ENCODE data around the gene HAVCR2.

The HAVCR2 gene

DNA sequence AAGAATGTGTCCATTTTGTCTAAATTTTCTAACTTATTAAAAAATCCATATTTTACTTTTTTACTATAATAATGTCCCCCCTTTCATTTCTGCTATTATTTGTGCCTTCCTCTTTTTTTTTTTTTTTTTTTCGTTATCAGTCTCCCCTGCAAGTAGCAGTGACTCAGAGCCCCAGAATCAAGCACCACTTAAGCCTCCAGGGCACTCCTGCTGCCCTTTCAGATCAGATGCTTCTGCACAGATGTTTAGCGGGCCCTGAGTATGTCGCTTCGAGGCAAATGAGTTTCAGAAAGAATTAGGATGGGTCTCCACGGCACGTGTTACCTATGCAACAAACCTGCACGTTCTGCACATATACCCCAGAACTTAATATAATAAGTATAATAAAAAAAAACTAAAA lies 22.1 kb upstream of the HAVCR2 start:
- Histone ChIP-seq H3K79me2 (ENCODE audit: insufficient read depth, low read length) (no peaks in the 10 kb centered on the region), H3K4me2 (ENCODE audit: insufficient read depth, low read length) (no peak overlapping the region), H2AFZ (ENCODE audit: low read depth, low read length) (no peak overlapping the region), H3K4me3 (ENCODE audit: low read depth in 1 of 2, low read length in 2 of 2) (no peak overlapping the region), H3K27me3 (ENCODE audit: insufficient read depth, low read length, poor library complexity) (no peaks in the 10 kb centered on the region), H3K9me3 (ENCODE audit: insufficient read depth, low read length, severe bottlenecking) (no peaks in the 10 kb centered on the region), H3K9ac (ENCODE audit: low read depth, low read length) (no peak overlapping the region), H3K36me3 (ENCODE audit: insufficient read depth, low read length) (no peaks in the 10 kb centered on the region), H4K20me1 (ENCODE audit: insufficient read depth, low read length) (no peaks in the 10 kb centered on the region), H3K27ac (ENCODE audit: low read length) (no peak overlapping the region), H3K4me1 (ENCODE audit: insufficient read depth, low read length) (no peaks in the 10 kb centered on the region)
- TF ChIP-seq, protein P1, sequence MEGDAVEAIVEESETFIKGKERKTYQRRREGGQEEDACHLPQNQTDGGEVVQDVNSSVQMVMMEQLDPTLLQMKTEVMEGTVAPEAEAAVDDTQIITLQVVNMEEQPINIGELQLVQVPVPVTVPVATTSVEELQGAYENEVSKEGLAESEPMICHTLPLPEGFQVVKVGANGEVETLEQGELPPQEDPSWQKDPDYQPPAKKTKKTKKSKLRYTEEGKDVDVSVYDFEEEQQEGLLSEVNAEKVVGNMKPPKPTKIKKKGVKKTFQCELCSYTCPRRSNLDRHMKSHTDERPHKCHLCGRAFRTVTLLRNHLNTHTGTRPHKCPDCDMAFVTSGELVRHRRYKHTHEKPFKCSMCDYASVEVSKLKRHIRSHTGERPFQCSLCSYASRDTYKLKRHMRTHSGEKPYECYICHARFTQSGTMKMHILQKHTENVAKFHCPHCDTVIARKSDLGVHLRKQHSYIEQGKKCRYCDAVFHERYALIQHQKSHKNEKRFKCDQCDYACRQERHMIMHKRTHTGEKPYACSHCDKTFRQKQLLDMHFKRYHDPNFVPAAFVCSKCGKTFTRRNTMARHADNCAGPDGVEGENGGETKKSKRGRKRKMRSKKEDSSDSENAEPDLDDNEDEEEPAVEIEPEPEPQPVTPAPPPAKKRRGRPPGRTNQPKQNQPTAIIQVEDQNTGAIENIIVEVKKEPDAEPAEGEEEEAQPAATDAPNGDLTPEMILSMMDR (IDR thresholded peaks at IDR 0.05; ENCODE audit: borderline replicate concordance, extremely low read depth, low read length, poor library complexity, severe bottlenecking), result no peak
- no peak for TF ChIP-seq EZH2 (IDR thresholded peaks at IDR 0.05; ENCODE audit: borderline replicate concordance, low read depth, low read length, severe bottlenecking)
- DNase-seq (no peak), ATAC-seq (ENCODE audit: insufficient read depth, low read depth) (no peak)

DNA sequence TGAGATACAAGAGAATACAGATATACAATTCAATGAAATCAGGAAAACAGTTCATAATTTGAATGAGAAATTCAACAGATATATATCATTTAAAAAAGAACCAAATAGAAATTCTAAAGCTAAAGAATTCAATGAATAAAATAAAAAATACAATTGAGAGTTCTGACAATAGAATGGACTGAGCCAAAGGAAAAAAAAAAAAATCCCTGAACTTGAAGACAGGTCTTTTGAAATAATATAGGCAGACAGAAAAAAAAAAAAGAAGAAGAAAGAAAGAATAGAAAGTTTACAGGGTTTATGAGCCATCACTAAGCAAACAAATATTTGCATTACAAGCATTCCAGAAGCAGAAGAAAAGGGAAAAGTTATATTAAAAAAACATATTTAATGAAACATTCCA lies 12.9 kb upstream of the HAVCR2 start:
- Histone ChIP-seq H3K27ac (ENCODE audit: low read length) (no peak overlapping the region), H3K36me3 (ENCODE audit: insufficient read depth, low read length) (no peaks in the 10 kb centered on the region), H3K79me2 (ENCODE audit: insufficient read depth, low read length) (no peaks in the 10 kb centered on the region), H3K9me3 (ENCODE audit: insufficient read depth, low read length, severe bottlenecking) (peaks cover 10% of the 10 kb centered on the region), H3K9ac (ENCODE audit: low read depth, low read length) (no peak overlapping the region), H3K4me3 (ENCODE audit: low read depth in 1 of 2, low read length in 2 of 2) (no peak overlapping the region), H3K27me3 (ENCODE audit: insufficient read depth, low read length, poor library complexity) (no peaks in the 10 kb centered on the region), H4K20me1 (ENCODE audit: insufficient read depth, low read length) (no peaks in the 10 kb centered on the region), H3K4me2 (ENCODE audit: insufficient read depth, low read length) (no peak overlapping the region), H3K4me1 (ENCODE audit: insufficient read depth, low read length) (no peaks in the 10 kb centered on the region), H2AFZ (ENCODE audit: low read depth, low read length) (no peak overlapping the region)
- DNase-seq (no peak), ATAC-seq (ENCODE audit: insufficient read depth, low read depth) (no peak)
- TF ChIP-seq EZH2 (IDR thresholded peaks at IDR 0.05; ENCODE audit: borderline replicate concordance, low read depth, low read length, severe bottlenecking), result no peak
- TF ChIP-seq, protein P1 (IDR thresholded peaks at IDR 0.05; ENCODE audit: borderline replicate concordance, extremely low read depth, low read length, poor library complexity, severe bottlenecking), result no peak

DNA sequence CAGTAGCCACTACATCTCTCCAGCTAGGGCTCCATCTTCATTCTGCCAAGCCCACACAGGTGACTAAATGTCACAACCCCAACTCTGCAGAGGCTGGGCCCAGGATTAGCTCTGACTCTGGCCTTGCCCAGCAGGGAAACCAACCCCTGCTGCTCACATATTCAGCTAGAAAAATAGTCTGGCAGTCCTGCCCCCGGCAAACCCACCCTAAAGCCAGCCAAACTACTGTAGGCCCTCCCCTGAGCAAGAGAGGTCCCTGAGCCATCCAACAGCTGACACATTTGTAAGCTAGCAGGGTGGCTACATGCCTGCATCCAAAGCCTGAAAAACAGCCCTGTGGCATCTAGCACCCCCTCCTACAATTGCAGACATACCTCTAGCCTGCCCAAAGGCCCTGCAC lies 11.3 kb upstream of the HAVCR2 start:
- Histone ChIP-seq H3K4me3 (ENCODE audit: low read depth in 1 of 2, low read length in 2 of 2) (no peak overlapping the region), H3K9ac (ENCODE audit: low read depth, low read length) (no peak overlapping the region)
- no peak for TF ChIP-seq EZH2 (IDR thresholded peaks at IDR 0.05; ENCODE audit: borderline replicate concordance, low read depth, low read length, severe bottlenecking)
- TF ChIP-seq, protein P1 (IDR thresholded peaks at IDR 0.05; ENCODE audit: borderline replicate concordance, extremely low read depth, low read length, poor library complexity, severe bottlenecking), result no peak

DNA sequence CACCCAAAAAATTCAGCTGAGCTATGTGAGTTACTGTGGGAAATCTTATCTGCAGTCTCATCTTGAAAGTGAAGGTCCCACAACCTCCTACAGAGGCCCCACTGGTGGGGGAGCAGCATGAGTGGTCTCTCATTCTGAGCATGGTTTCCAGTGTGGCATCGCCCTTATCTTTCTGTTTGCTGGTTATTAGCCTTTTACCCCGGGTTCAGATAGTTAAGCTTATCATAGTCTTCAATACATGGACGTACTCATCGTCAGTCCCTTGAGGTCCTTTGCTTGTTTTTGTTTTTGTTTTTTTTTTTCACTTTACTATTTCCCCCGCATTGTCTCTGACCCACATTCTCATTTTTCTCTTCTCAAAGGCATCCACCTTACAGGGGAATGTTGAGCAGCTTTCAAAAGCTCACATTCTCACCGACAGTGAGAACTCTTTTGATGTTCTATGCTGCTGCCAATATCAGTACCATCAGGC lies 7.7 kb upstream of the HAVCR2 start:
- Histone ChIP-seq H3K4me1 (ENCODE audit: insufficient read depth, low read length) (no peaks in the 10 kb centered on the region), H3K27me3 (ENCODE audit: insufficient read depth, low read length, poor library complexity) (no peaks in the 10 kb centered on the region), H3K4me2 (ENCODE audit: insufficient read depth, low read length) (no peak overlapping the region), H3K36me3 (ENCODE audit: insufficient read depth, low read length) (no peaks in the 10 kb centered on the region), H2AFZ (ENCODE audit: low read depth, low read length) (no peak overlapping the region), H3K9me3 (ENCODE audit: insufficient read depth, low read length, severe bottlenecking) (peaks cover 6% of the 10 kb centered on the region), H3K27ac (ENCODE audit: low read length) (no peak overlapping the region), H3K79me2 (ENCODE audit: insufficient read depth, low read length) (no peaks in the 10 kb centered on the region), H4K20me1 (ENCODE audit: insufficient read depth, low read length) (no peaks in the 10 kb centered on the region), H3K4me3 (ENCODE audit: low read depth in 1 of 2, low read length in 2 of 2) (no peak overlapping the region), H3K9ac (ENCODE audit: low read depth, low read length) (no peak overlapping the region)
- TF ChIP-seq, protein P1 (IDR thresholded peaks at IDR 0.05; ENCODE audit: borderline replicate concordance, extremely low read depth, low read length, poor library complexity, severe bottlenecking), result no peak
- no peak for TF ChIP-seq EZH2 (IDR thresholded peaks at IDR 0.05; ENCODE audit: borderline replicate concordance, low read depth, low read length, severe bottlenecking)
- DNase-seq (no peak), ATAC-seq (ENCODE audit: insufficient read depth, low read depth) (no peak; the same call in 2 of the 3 replicates)

More for the DNA sequence above, 11.3 kb upstream of the HAVCR2 start:
- Histone ChIP-seq H3K4me2 (ENCODE audit: insufficient read depth, low read length) (no peak overlapping the region), H3K27me3 (ENCODE audit: insufficient read depth, low read length, poor library complexity) (no peaks in the 10 kb centered on the region), H3K79me2 (ENCODE audit: insufficient read depth, low read length) (no peaks in the 10 kb centered on the region), H3K4me1 (ENCODE audit: insufficient read depth, low read length) (no peaks in the 10 kb centered on the region), H3K27ac (ENCODE audit: low read length) (no peak overlapping the region), H3K9me3 (ENCODE audit: insufficient read depth, low read length, severe bottlenecking) (peaks cover 10% of the 10 kb centered on the region), H3K36me3 (ENCODE audit: insufficient read depth, low read length) (no peaks in the 10 kb centered on the region), H4K20me1 (ENCODE audit: insufficient read depth, low read length) (no peaks in the 10 kb centered on the region), H2AFZ (ENCODE audit: low read depth, low read length) (no peak overlapping the region)
- ATAC-seq (ENCODE audit: insufficient read depth, low read depth), result no peak
- no peak for DNase-seq
